ENCODE data around the gene C21orf58. TPM values are rescaled to one million over a fixed set of nuclear protein-coding genes. Genes with fewer than 3 reads are reported as not detected.

C21orf58 gene
- polyA plus RNA-seq, 1 experiment = 4.1 TPM

GRCh38 chr21:46324390-46325072 lies 861 bp upstream of the C21orf58 start:
- ChIA-PET CTCF (interaction anchor here (1.6 kb wide), 1 partner anchor 181 kb away, joined by 7 read pairs; no protein-coding TSS in a partner anchor), POLR2A (no interaction called here)
- Histone ChIP-seq H3K27me3 (ENCODE audit: control insufficient read depth, insufficient read depth, low read length) (no peaks in the 10 kb centered on the region), H3K36me3 (ENCODE audit: control insufficient read depth, insufficient read depth, low read length) (peaks cover 7% of the 10 kb centered on the region), H3K4me3 (ENCODE audit: low read depth, low read length) (peak overlapping the region; percentile 72)
- DNase-seq (ENCODE audit: low read depth) = no peak
- TF ChIP-seq CTCF (IDR thresholded peaks at IDR 0.05; ENCODE audit: insufficient read depth, low read depth, low read length) = 0 out of 2 replicates have a peak, but pooled peaks have one; percentile 15

- H3K27me3 ChIP-seq (ENCODE audit: control insufficient read depth, insufficient read depth, low read length) = no peaks in the 10 kb centered on the region
- peak overlapping the region; percentile 64 for H3K4me3 ChIP-seq (ENCODE audit: low read depth, low read length)
- H3K36me3 ChIP-seq (ENCODE audit: control insufficient read depth, insufficient read depth, low read length) = peaks cover 6% of the 10 kb centered on the region
- DNase-seq (ENCODE audit: low read depth) = no peak
- ChIA-PET CTCF (no interaction called here), POLR2A (no interaction called here)
- no peak for TF ChIP-seq CTCF (IDR thresholded peaks at IDR 0.05; ENCODE audit: insufficient read depth, low read depth, low read length)
Measured at GRCh38 chr21:46323227-46323709, 402 bp downstream of the C21orf58 start.

- Histone ChIP-seq H3K4me3 (ENCODE audit: low read depth, low read length) (peak overlapping the region; percentile 64), H3K27me3 (ENCODE audit: control insufficient read depth, insufficient read depth, low read length) (no peaks in the 10 kb centered on the region), H3K36me3 (ENCODE audit: control insufficient read depth, insufficient read depth, low read length) (peaks cover 2% of the 10 kb centered on the region; the same call in 1 of the 2 replicates)
- no peak for TF ChIP-seq CTCF (IDR thresholded peaks at IDR 0.05; ENCODE audit: insufficient read depth, low read depth, low read length)
- POLR2A ChIA-PET = no interaction called here
- no peak for DNase-seq (ENCODE audit: low read depth)
- CTCF ChIA-PET = interaction anchor here (0.9 kb wide), 1 partner anchor 1513 kb away, joined by 3 read pairs; no protein-coding TSS in a partner anchor
Measured at GRCh38 chr21:46322351-46323226, 1.1 kb downstream of the C21orf58 start.

GRCh38 chr21:46320331-46320801 lies 3.3 kb downstream of the C21orf58 start:
- H3K27me3 ChIP-seq (ENCODE audit: control insufficient read depth, insufficient read depth, low read length) = no peaks in the 10 kb centered on the region
- TF ChIP-seq CTCF (IDR thresholded peaks at IDR 0.05; ENCODE audit: insufficient read depth, low read depth, low read length) = no peak
- CTCF ChIA-PET = no interaction called here
- no peak for DNase-seq (ENCODE audit: low read depth)
- H3K4me3 ChIP-seq (ENCODE audit: low read depth, low read length) = no peak overlapping the region
- POLR2A ChIA-PET = no interaction called here
- H3K36me3 ChIP-seq (ENCODE audit: control insufficient read depth, insufficient read depth, low read length) = peaks cover 1% of the 10 kb centered on the region; the same call in 1 of the 2 replicates

GRCh38 chr21:46319186-46319585 lies 4.5 kb downstream of the C21orf58 start:
- TF ChIP-seq CTCF (IDR thresholded peaks at IDR 0.05; ENCODE audit: insufficient read depth, low read depth, low read length) = no peak

More at GRCh38 chr21:46319186-46319585, 4.5 kb downstream of the C21orf58 start:
- no peaks in the 10 kb centered on the region for H3K27me3 ChIP-seq (ENCODE audit: control insufficient read depth, insufficient read depth, low read length)
- no peak overlapping the region for H3K4me3 ChIP-seq (ENCODE audit: low read depth, low read length)
- H3K36me3 ChIP-seq (ENCODE audit: control insufficient read depth, insufficient read depth, low read length) = peaks cover 1% of the 10 kb centered on the region; the same call in 1 of the 2 replicates
- ChIA-PET CTCF (interaction anchor here (0.6 kb wide), 1 partner anchor 19 kb away, joined by 4 read pairs; no protein-coding TSS in a partner anchor), POLR2A (no interaction called here)
- DNase-seq (ENCODE audit: low read depth) = no peak
